BJ (cell line): ENCODE results near the gene PLEKHG7. TPM values are rescaled to one million over a fixed set of nuclear protein-coding genes. Genes with fewer than 3 reads are reported as not detected.

ENCODE experiments used
- CTCF ChIA-PET: fragments of 350-600 bp; formaldehyde crosslinking; extraction: SDS; loops from one replicate; lab custom pipeline; 2021; ENCODE audit warnings: antibody characterized with exemption, inconsistent platforms; lab: Yijun Ruan, JAX
- POLR2A ChIA-PET: fragments of 300-600 bp; sonication (Branson Sonifier 250); formaldehyde crosslinking; extraction: SDS; loops from one replicate; lab custom pipeline; 2021; ENCODE audit warnings: antibody characterized with exemption; lab: Charles Lee
- DNase-seq: peaks from one replicate; pipeline ENCODE4 v3.0.0-alpha.2; 2011; ENCODE audit warnings: low read depth
- H3K27me3 ChIP-seq: 2 replicates; pipeline ENCODE4 v1.6.0; 2011; ENCODE audit warnings: low read length; ENCODE audit not compliant: control insufficient read depth, insufficient read depth
- H3K36me3 ChIP-seq: 2 replicates; pipeline ENCODE4 v1.5.1; 2011; ENCODE audit warnings: low read length; ENCODE audit not compliant: control insufficient read depth, insufficient read depth
- H3K4me3 ChIP-seq: 2 replicates; pipeline ENCODE4 v1.5.1; 2011; ENCODE audit warnings: low read depth, mild to moderate bottlenecking, control low read depth, low read length
- polyA plus RNA-seq: library from polyadenylated mRNA; depleted of rRNA; stranded (reverse); fragments of >200 nt; gene quantifications from 2 replicates; pipeline ENCODE4 v1.2.3, GENCODE V29; 2011
- TF ChIP-seq, protein P1 (sequence below): IDR thresholded peaks from 2 replicates; pipeline ENCODE4 v1.5.1; 2011; ENCODE audit warnings: low read depth, mild to moderate bottlenecking, control low read depth, inconsistent platforms, low read length, moderate library complexity; ENCODE audit not compliant: insufficient read depth

The PLEKHG7 gene
- polyA plus RNA-seq, 1 experiment, result not detected

DNA sequence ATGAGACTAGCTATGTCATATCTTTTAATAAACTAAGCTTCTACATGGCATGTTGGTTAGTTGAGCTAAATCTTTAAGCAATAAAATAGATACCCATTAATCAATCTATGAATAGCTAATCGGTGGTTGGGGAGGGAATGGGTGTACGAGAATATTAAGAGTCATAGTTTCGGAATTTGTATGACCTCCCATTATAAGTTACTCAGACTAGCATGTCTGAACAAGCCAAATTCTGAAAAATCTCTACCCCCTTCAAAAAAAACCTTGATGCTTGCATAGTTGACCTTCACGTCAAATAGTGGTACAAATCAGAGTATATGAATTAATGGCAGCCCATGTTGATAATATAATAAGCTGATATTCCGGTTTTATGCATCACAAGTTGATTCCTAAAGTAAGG, 60.0 kb downstream of the PLEKHG7 start:
- POLR2A ChIA-PET, result no interaction called here
- CTCF ChIA-PET, result interaction anchor here (1.0 kb wide), 1 partner anchor 93 kb away, joined by 3 read pairs; no protein-coding TSS in a partner anchor

DNA sequence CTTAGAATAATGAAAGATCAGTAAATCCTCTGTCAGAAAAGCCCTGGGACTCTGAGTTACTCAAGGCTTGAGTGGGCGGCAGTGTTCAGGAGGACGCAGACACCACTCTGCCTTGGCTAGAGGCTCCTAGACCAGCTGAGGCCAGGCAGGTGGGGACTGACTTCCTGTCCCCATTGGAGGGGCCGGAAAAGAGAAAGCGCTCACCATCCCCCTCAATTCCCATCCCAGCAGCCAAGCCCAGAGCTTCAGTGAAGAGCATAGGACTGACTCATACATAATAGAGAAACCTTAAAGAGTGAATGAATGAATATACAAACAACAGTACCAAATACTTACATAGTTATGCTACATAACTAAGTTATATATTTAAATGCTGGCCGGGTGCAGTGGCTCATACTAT, 62.0 kb downstream of the PLEKHG7 start:
- no peak for DNase-seq

More for the DNA sequence above, 60.0 kb downstream of the PLEKHG7 start:
- Histone ChIP-seq H3K36me3 (no peaks in the 10 kb centered on the region), H3K27me3 (no peaks in the 10 kb centered on the region), H3K4me3 (no peak overlapping the region)
- DNase-seq, result no peak
- TF ChIP-seq, protein P1, sequence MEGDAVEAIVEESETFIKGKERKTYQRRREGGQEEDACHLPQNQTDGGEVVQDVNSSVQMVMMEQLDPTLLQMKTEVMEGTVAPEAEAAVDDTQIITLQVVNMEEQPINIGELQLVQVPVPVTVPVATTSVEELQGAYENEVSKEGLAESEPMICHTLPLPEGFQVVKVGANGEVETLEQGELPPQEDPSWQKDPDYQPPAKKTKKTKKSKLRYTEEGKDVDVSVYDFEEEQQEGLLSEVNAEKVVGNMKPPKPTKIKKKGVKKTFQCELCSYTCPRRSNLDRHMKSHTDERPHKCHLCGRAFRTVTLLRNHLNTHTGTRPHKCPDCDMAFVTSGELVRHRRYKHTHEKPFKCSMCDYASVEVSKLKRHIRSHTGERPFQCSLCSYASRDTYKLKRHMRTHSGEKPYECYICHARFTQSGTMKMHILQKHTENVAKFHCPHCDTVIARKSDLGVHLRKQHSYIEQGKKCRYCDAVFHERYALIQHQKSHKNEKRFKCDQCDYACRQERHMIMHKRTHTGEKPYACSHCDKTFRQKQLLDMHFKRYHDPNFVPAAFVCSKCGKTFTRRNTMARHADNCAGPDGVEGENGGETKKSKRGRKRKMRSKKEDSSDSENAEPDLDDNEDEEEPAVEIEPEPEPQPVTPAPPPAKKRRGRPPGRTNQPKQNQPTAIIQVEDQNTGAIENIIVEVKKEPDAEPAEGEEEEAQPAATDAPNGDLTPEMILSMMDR, result no peak

DNA sequence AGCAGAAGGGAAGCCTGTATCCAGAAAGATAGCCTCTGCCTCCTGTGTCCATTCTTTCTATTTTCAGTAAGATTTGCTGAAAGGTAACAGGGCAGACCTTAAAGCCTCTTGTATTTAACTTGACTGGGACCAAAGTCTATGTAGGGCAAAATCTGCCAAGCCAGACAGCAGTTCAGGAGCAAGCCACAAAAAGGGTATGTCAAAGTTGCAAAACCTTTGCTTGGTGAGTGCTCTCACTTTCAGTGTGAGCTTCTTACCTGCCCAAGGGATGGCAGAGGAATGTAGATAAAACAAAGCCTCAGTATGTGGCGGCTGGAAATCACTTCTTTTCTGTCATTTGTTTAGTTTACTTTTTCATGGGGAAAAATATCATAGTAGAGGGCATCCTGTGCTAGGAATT, 63.1 kb downstream of the PLEKHG7 start:
- CTCF ChIA-PET, result no interaction called here
- TF ChIP-seq, protein P1, result no peak
- no peak for DNase-seq
- Histone ChIP-seq H3K36me3 (no peaks in the 10 kb centered on the region), H3K4me3 (no peak overlapping the region), H3K27me3 (no peaks in the 10 kb centered on the region)
- POLR2A ChIA-PET, result no interaction called here

More for the DNA sequence above, 62.0 kb downstream of the PLEKHG7 start:
- no peak overlapping the region for H3K4me3 ChIP-seq
- ChIA-PET POLR2A (no interaction called here), CTCF (interaction anchor here (1.3 kb wide), 1 partner anchor 19 kb away, joined by 3 read pairs; no protein-coding TSS in a partner anchor)
- TF ChIP-seq, protein P1, result no peak
- H3K27me3 ChIP-seq, result no peaks in the 10 kb centered on the region
- H3K36me3 ChIP-seq, result no peaks in the 10 kb centered on the region

DNA sequence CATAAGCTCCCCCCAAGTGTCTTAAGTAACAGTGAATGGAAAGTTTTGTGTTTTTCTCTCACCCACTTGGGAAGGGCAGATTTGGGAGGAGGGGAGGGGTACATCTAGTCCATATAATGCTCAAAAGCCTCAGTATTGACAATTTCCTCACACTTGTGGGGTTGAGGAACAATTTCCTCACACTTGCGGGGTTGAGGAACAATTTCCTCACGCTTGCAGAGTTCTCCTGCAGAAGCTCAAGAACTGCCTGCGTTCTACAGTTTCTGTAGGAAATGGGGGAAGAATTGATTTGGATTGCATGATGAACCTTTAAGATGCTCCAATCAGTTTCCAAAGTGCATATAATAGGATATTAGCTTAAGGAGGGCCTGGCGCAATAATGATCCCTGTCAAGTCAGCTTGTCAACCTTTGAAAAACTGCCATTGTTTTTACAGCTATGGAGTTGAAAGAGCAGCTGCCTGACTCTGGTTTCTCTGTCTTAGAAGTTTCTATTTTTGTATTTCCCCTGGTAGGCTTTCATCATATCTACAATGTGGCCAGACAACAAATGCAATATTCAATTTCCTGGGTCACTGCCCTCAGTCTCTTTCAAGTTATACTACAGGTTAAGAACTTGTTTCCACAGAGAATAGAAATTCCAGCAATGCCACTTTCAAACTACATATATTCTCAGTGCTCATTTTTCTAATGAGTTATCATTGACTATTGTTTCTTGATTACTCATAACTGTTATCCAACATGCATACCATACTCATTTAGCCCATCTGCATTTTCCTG, 66.5 kb downstream of the PLEKHG7 start:
- TF ChIP-seq, protein P1, result no peak
- H3K36me3 ChIP-seq, result no peaks in the 10 kb centered on the region
- POLR2A ChIA-PET, result interaction anchor here (0.6 kb wide), 1 partner anchor 108 kb away, joined by 12 read pairs; no protein-coding TSS in a partner anchor
- no peak for DNase-seq
- CTCF ChIA-PET, result interaction anchor here (0.8 to 1.8 kb wide), 2 partner anchors 9 to 12 kb away, joined by 3 to 4 read pairs; no protein-coding TSS in a partner anchor
- no peaks in the 10 kb centered on the region for H3K27me3 ChIP-seq
- no peak overlapping the region for H3K4me3 ChIP-seq

DNA sequence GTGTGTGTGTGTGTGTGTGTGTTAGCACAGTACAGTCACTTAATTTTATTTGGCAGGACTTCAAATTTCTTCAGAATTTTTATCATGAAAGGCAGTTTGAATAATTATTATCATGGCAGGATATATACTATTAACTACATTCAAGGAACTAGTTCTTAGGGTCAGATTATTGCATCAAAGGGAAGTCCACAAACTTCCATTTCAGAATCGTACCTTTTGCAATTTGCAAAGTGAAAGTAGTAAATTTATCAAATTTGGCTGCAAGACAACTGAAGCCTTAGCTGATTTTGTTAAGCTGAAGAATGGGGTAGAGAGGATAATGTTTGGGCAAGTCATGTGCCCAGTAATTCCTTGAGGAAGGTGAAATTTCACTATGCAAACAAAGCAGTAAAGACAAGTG, 68.2 kb downstream of the PLEKHG7 start:
- ChIA-PET POLR2A (no interaction called here), CTCF (interaction anchor here (0.9 kb wide), 1 partner anchor 16 kb away, joined by 3 read pairs; no protein-coding TSS in a partner anchor)
- no peaks in the 10 kb centered on the region for H3K27me3 ChIP-seq
- H3K36me3 ChIP-seq, result no peaks in the 10 kb centered on the region
- H3K4me3 ChIP-seq, result no peak overlapping the region
- DNase-seq, result no peak
- TF ChIP-seq, protein P1, result no peak
